ENCODE results near the gene SUMO2.

DNA sequence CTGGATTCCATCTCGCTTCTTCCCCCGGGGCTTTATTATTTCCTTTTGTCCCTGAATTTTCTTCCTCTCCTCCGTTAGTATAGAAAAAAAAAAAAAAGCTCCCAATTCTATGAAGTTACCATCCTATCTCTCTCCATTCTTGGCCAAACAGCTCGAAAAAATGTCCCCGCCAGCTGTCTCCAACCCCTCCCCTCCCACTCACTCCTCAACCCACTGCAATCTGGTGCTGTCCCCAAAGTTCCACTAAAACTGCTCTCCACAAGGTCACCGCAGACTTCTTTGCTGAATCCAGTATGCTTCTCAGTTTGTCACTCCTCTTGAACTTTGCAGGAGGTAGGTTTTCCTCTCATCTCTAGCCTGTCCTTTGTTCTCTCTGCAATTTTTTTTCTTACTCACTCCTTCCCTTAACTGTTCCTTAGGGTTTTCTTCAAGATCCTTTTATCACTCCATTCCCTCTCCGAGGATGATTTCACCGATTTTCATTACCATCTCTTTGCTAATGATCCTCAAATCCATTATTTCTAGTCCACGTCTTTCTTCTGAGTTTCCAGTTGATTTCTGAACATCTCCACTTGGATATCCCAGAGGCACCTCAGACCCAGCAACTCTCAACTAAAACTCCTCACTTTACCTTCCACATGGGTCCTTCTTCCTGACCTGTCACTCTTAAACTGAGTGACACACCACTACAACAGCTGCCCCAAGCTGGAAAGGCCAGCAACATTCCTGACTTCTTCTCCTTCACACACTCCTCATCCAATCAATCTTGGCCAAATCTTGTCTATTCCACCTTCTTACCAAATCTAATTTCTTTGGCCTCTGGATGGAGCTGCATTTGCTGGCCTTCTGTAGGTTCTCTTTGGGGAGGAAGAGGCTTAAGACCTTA is 1.5 kb upstream of the SUMO2 start:
- TF ChIP-seq, protein P1, sequence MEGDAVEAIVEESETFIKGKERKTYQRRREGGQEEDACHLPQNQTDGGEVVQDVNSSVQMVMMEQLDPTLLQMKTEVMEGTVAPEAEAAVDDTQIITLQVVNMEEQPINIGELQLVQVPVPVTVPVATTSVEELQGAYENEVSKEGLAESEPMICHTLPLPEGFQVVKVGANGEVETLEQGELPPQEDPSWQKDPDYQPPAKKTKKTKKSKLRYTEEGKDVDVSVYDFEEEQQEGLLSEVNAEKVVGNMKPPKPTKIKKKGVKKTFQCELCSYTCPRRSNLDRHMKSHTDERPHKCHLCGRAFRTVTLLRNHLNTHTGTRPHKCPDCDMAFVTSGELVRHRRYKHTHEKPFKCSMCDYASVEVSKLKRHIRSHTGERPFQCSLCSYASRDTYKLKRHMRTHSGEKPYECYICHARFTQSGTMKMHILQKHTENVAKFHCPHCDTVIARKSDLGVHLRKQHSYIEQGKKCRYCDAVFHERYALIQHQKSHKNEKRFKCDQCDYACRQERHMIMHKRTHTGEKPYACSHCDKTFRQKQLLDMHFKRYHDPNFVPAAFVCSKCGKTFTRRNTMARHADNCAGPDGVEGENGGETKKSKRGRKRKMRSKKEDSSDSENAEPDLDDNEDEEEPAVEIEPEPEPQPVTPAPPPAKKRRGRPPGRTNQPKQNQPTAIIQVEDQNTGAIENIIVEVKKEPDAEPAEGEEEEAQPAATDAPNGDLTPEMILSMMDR (IDR thresholded peaks at IDR 0.05; ENCODE audit: low read length) = no peak
- no peak for TF ChIP-seq EZH2 (IDR thresholded peaks at IDR 0.05; ENCODE audit: borderline replicate concordance, low read length)

Data from OCI-LY1 (cell line).